ENCODE data around the gene RAP2A.

Gene RAP2A

DNA sequence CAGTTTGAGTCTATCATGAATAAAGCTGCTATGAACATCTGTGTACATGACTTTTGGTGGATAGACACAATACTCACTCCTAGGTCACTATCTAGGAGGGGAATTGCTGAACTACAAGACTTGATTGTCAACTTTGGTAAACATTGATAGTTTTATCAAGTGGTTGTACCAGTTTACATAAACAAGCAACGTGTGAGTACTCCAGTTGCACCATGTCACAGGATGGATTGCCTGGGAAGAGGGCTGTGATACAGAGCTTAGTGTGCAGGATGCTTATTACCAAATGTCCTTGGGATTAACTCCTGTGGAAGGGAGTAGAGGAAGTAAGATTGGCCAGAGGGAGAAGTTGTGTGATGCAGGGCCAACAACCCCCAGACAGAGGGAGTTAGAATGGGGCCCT is 37.7 kb downstream of the RAP2A start:
- TF ChIP-seq, protein P1, sequence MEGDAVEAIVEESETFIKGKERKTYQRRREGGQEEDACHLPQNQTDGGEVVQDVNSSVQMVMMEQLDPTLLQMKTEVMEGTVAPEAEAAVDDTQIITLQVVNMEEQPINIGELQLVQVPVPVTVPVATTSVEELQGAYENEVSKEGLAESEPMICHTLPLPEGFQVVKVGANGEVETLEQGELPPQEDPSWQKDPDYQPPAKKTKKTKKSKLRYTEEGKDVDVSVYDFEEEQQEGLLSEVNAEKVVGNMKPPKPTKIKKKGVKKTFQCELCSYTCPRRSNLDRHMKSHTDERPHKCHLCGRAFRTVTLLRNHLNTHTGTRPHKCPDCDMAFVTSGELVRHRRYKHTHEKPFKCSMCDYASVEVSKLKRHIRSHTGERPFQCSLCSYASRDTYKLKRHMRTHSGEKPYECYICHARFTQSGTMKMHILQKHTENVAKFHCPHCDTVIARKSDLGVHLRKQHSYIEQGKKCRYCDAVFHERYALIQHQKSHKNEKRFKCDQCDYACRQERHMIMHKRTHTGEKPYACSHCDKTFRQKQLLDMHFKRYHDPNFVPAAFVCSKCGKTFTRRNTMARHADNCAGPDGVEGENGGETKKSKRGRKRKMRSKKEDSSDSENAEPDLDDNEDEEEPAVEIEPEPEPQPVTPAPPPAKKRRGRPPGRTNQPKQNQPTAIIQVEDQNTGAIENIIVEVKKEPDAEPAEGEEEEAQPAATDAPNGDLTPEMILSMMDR (IDR thresholded peaks at IDR 0.05) = no peak
- Mint-ChIP-seq H3K9me3 (peaks cover 3% of the 10 kb centered on the region), H3K27me3 (ENCODE audit: low read depth, poor library complexity) (peaks cover 7% of the 10 kb centered on the region), H3K4me1 (peaks cover 19% of the 10 kb centered on the region), H3K4me3 (no peak overlapping the region), H3K27ac (no peak overlapping the region), H3K36me3 (ENCODE audit: low read depth) (peaks cover 26% of the 10 kb centered on the region)
- DNase-seq = no peak

DNA sequence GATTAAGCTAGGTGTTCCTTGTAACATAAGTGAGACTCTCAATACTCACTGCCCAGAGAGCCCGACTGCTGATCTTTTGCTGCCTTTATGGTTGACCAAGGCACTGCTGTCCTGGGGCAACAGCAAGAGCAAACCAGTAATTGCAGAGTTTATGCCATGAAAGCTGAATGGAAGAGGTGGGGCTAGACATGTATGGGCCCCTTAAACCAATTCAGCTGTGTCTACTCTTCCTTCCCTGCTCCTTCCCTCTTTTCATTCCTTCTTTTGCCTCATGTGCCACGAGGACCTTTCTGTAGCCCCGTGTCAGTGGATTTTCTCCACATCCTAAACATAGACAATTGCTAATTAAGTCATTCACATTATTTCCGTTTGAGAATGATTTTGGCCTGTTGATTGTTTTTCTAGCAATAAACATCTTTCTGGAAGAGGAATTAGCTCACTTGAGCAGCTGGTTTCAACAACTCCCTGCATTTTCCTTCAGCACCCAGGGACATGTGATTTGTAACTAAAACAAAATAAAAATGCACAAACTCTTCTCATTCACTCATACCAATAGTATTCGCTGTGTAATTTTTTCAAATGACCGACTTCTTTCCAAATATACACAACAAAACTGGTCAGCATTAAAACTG is 40.5 kb downstream of the RAP2A start:
- peaks cover 36% of the 10 kb centered on the region for H3K4me1 Mint-ChIP-seq
- H3K9me3 Mint-ChIP-seq = peaks cover 3% of the 10 kb centered on the region
- peak overlapping the region; percentile 14 for H3K27ac Mint-ChIP-seq
- peaks cover 3% of the 10 kb centered on the region for H3K27me3 Mint-ChIP-seq (ENCODE audit: low read depth, poor library complexity)
- peaks cover 14% of the 10 kb centered on the region for H3K36me3 Mint-ChIP-seq (ENCODE audit: low read depth)
- no peak for DNase-seq
- H3K4me3 Mint-ChIP-seq = no peak overlapping the region
- TF ChIP-seq, protein P1 (IDR thresholded peaks at IDR 0.05) = no peak

DNA sequence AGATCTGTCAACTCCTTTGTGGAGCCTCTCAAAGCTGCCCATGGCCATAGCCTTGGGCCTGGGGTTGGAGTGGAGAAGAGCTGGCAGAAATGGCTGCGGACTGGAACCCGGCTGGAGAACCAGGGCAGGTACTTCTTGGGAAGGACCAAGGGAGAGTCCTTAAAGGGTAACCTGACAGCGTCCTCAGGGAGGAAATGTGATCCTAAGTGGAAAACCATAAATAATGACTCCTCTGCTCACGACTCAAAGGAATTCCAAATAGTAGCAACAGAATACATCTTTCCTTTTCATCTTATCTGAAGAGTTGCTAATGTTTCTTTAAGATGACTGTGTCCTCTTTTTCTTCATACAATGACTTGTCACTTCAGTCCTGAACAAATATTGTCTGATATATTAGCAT is 41.0 kb downstream of the RAP2A start:
- Mint-ChIP-seq H3K9me3 (peaks cover 3% of the 10 kb centered on the region), H3K36me3 (ENCODE audit: low read depth) (peaks cover 10% of the 10 kb centered on the region), H3K27ac (peak overlapping the region; percentile 14), H3K27me3 (ENCODE audit: low read depth, poor library complexity) (peaks cover 8% of the 10 kb centered on the region), H3K4me1 (peaks cover 41% of the 10 kb centered on the region), H3K4me3 (no peak overlapping the region)
- DNase-seq = no peak
- TF ChIP-seq, protein P1 (IDR thresholded peaks at IDR 0.05) = no peak

DNA sequence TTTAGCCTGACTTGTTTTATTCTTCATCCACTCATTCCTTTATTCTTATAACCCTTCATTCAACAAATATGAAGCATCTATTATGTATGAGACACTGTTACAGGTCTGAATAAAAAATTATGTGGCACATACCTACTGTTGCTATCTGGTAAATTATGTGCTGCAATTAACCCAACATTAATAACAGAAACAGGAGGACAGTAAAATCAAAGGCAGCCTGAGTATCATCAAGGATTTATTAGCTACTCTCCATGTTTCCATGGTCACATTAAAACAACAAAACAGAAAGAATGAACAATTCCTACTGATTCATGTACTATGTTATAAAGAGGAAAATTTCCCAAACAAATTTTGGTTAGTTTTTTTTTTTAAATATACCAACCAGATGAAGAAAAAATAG is 43.9 kb downstream of the RAP2A start:
- H3K9me3 Mint-ChIP-seq = no peaks in the 10 kb centered on the region
- peaks cover 8% of the 10 kb centered on the region for H3K27me3 Mint-ChIP-seq (ENCODE audit: low read depth, poor library complexity)
- peak overlapping the region; percentile 26 for H3K27ac Mint-ChIP-seq
- H3K4me1 Mint-ChIP-seq = peaks cover 41% of the 10 kb centered on the region
- H3K4me3 Mint-ChIP-seq = no peak overlapping the region
- DNase-seq = no peak
- no peaks in the 10 kb centered on the region for H3K36me3 Mint-ChIP-seq (ENCODE audit: low read depth)
- TF ChIP-seq, protein P1 (IDR thresholded peaks at IDR 0.05) = no peak

- no peak overlapping the region for H3K4me3 Mint-ChIP-seq
- peaks cover 41% of the 10 kb centered on the region for H3K4me1 Mint-ChIP-seq
- TF ChIP-seq, protein P1 (IDR thresholded peaks at IDR 0.05) = no peak
- peaks cover 8% of the 10 kb centered on the region for H3K27me3 Mint-ChIP-seq (ENCODE audit: low read depth, poor library complexity)
- no peak for DNase-seq
- no peak overlapping the region for H3K27ac Mint-ChIP-seq
- no peaks in the 10 kb centered on the region for H3K36me3 Mint-ChIP-seq (ENCODE audit: low read depth)
- H3K9me3 Mint-ChIP-seq = no peaks in the 10 kb centered on the region
These were observed 44.3 kb downstream of the RAP2A start for GRCh38 chr13:97478247-97478646.

- H3K36me3 Mint-ChIP-seq (ENCODE audit: low read depth) = no peaks in the 10 kb centered on the region
- peaks cover 13% of the 10 kb centered on the region for H3K4me1 Mint-ChIP-seq
- peaks cover 9% of the 10 kb centered on the region for H3K9me3 Mint-ChIP-seq
- H3K4me3 Mint-ChIP-seq = no peak overlapping the region
- H3K27me3 Mint-ChIP-seq (ENCODE audit: low read depth, poor library complexity) = peaks cover 4% of the 10 kb centered on the region
- DNase-seq = no peak
- peak overlapping the region; percentile 42 for H3K27ac Mint-ChIP-seq
- TF ChIP-seq, protein P1 (IDR thresholded peaks at IDR 0.05) = no peak
These were observed 49.5 kb downstream of the RAP2A start for GRCh38 chr13:97483465-97483864.
